ENCODE results near the gene SOS1. TPM values are rescaled to one million over a fixed set of nuclear protein-coding genes. Genes with fewer than 3 reads are reported as not detected.

The SOS1 gene
- polyA plus RNA-seq, 3 donors from 2014 or later: 3.6 to 12.8 (median 8.2) TPM

DNA sequence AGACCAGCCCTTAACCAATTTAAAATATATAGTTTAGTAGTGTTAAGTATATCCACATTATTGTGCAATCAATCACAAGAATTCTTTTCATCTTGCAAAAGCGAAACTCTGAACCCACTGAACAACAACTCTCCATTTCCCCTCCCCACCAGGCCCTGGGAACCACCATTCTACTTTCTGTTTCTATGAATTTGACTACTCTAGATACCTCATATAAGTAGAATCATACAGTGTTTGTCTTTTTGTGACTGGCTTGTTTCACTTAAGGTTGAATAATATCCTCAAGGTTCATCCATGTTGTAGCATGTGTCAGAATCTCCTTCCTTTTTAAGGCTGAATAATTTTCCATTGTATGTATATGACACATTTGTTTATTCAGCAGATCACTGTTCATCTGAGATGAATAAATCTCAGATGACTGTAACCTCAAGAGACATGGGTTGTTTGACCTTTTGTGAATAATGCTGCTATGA, 8.1 kb upstream of the SOS1 start:
- H3K4me3 Mint-ChIP-seq: peak overlapping the region; percentile 41 to 71 (median 59)
- no peaks in the 10 kb centered on the region for H3K9me3 Mint-ChIP-seq
- peaks cover 0 to 3% (median 0%) of the 10 kb centered on the region in 3 donors for H3K36me3 Mint-ChIP-seq
- peak overlapping the region; percentile 88 to 98 (median 92) for H3K27ac Mint-ChIP-seq
- DNase-seq: peak; percentile 74 to 77 (median 76)
- H3K27me3 Mint-ChIP-seq (ENCODE audit: low read depth in 3 of 3): peaks cover 4 to 6% (median 4%) of the 10 kb centered on the region in 3 donors
- H3K4me1 Mint-ChIP-seq: peaks cover 44 to 46% of the 10 kb centered on the region in 2 donors

DNA sequence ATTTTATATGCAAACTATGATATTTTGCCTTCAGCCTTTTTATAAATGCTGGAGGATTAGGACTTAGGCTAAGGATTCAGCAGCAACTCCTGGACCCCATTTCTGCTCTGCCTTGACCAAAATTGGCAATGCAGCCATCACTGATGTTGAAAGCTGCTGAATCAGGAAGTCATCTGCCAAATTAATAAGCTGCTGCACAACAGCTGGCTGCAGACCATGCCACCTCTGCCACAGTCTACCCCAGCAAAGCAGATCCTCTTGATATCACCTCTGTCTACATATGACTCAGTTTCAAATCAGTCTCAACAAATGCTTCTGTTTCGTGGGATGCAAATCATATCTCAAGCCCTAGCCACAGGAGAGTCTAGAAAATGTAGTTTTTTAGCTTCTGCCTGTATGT, 7.1 kb upstream of the SOS1 start:
- Mint-ChIP-seq H3K27ac (peak overlapping the region; percentile 88 to 98 (median 90)), H3K27me3 (ENCODE audit: low read depth in 3 of 3) (peaks cover 4 to 6% (median 5%) of the 10 kb centered on the region in 3 donors), H3K4me1 (peaks cover 53 to 56% of the 10 kb centered on the region in 2 donors), H3K4me3 (peak overlapping the region; percentile 57 to 67 (median 60)), H3K9me3 (no peaks in the 10 kb centered on the region), H3K36me3 (peaks cover 0 to 3% (median 0%) of the 10 kb centered on the region in 3 donors)
- peak; percentile 37 to 55 (median 40) for DNase-seq

DNA sequence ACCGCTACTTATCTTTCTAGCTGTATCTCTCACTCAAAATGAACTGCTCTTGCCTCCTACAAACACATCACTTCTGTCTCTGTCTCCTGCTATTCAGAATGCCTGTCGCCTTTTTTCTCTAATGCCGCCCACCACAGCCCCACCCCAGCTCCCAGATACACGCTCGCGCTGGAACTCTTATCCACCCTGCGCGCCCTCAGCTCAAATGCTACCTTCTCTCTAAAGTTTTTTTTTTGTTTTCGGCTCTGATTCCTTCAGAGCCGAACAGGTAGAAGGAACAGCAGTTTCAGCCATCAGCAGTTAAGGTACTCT, 3.9 kb upstream of the SOS1 start:
- Mint-ChIP-seq H3K4me1 (peaks cover 59 to 67% of the 10 kb centered on the region in 2 donors), H3K4me3 (peak overlapping the region; percentile 86 to 96 (median 94)), H3K27me3 (ENCODE audit: low read depth in 3 of 3) (peaks cover 8 to 16% (median 14%) of the 10 kb centered on the region in 3 donors), H3K27ac (peak overlapping the region; percentile 89 to 99 (median 95)), H3K36me3 (no peaks in the 10 kb centered on the region), H3K9me3 (no peaks in the 10 kb centered on the region)
- no peak for DNase-seq

DNA sequence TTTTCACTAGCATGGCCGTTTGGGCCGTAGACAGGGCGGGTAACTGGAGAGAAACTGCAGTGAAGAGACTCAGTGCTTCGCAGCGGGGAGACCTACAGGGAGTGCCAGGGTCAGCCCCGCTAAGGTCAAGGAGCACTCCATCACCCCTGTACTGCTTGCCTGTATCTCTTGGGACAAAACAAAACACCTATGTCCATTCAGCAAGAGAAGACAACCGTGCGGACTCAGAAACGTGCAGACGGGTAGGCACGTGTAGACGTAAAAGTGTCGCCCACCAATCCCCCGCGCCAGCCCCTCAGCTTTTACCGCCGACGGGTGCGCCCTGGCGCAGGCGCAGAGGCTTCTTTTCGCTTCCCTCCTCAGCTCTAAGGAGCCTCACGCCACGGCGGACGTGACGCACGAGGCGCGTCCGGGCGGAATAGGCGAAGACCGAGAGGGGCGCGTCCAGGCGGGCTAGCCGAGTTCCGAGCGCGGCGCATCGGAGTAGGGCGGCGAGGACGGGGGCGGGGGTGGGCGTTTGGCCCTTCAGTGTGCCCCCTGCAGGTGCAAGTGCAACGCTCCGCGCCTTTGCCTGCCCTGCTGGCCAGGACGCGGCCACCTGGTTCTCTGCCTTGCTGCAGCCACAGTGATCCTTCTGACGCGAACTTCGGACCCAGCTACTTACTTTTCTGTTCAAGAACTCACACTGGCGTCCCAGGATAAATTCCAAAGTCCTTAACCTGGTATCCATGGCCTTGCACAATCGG, 3.3 kb upstream of the SOS1 start:
- Mint-ChIP-seq H3K4me3 (peak overlapping the region; percentile 86 to 96 (median 94)), H3K4me1 (peaks cover 59 to 67% of the 10 kb centered on the region in 2 donors), H3K36me3 (no peaks in the 10 kb centered on the region), H3K27ac (peak overlapping the region; percentile 89 to 99 (median 95)), H3K27me3 (ENCODE audit: low read depth in 3 of 3) (peaks cover 8 to 18% (median 14%) of the 10 kb centered on the region in 3 donors), H3K9me3 (no peaks in the 10 kb centered on the region)
- peak; percentile 95 for DNase-seq

DNA sequence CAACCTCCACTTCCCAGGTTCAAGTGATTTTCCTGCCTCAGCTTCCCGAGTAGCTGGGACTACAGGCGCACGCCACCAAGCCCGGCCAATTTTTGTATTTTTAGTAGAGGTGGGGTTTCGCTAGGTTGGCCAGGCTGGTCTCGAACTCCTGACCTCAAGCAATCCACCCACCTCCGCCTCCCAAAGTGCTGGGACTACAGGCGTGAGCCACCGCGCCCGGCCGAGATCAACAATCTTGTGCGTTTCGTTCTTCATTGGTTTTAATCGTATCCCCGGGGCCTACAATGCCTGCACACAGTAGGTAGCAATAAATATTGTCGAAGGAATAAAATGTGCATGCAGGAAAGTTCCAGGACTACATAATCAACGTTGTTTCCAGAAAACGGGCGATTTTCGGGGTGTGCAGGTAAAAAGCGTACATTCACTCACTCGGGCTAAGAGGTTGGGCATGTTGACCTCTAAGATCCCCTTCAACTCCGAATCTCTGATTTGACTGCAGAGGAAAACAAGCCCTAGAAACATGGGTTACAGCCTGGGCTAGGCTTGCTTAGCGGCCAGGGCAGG, 2.7 kb upstream of the SOS1 start:
- peak overlapping the region; percentile 89 to 99 (median 95) for H3K27ac Mint-ChIP-seq
- peaks cover 8 to 18% (median 11%) of the 10 kb centered on the region in 3 donors for H3K27me3 Mint-ChIP-seq (ENCODE audit: low read depth in 3 of 3)
- H3K4me1 Mint-ChIP-seq: peaks cover 59 to 67% of the 10 kb centered on the region in 2 donors
- H3K4me3 Mint-ChIP-seq: peak overlapping the region; percentile 86 to 96 (median 94)
- H3K9me3 Mint-ChIP-seq: no peaks in the 10 kb centered on the region
- H3K36me3 Mint-ChIP-seq: no peaks in the 10 kb centered on the region
- no peak for DNase-seq

DNA sequence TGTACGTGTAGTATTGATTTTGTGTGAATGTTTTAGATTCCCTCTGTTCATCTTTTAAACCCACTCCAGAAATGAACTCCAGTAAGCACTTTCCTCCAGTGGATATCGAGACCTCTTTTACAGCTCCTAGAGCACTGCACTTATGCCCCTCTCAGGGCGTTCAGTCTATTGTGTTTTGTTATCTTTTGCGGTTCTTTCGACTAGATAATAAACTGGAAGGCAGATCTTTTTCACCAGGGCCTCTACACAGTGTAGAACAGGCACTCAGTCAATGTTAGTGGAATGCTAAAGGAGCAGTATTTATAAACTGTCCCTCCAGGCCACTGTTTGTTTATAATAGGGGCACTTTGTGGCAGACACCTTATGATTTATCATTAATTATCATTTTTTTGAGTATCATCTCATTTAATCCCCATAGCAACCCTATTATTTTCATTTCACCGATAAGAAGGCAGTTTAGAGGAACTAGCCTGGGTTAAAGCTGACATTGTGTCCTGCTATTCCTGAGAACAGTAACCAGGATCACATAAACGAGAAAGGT, 742 bp upstream of the SOS1 start:
- Mint-ChIP-seq H3K4me1 (peaks cover 60 to 68% of the 10 kb centered on the region in 2 donors), H3K27me3 (ENCODE audit: low read depth in 3 of 3) (peaks cover 4 to 18% (median 11%) of the 10 kb centered on the region in 3 donors), H3K9me3 (no peaks in the 10 kb centered on the region), H3K36me3 (no peaks in the 10 kb centered on the region), H3K4me3 (peak overlapping the region; percentile 92 to 95 (median 94)), H3K27ac (peak overlapping the region; percentile 91 to 97 (median 96))
- DNase-seq: no peak

DNA sequence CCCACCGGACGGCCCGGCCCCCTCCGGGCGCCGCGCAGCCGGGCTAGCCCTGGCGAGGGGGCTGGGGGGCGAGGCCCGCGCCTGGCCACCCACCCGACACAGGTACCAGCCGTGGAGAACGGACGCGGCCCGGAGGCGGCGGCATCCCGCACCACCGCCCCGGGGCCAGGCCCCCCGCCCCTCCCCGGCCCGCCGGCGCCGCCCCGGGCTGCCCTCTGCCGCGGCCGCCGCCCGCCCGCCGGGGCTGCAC, 405 bp downstream of the SOS1 start:
- H3K27me3 Mint-ChIP-seq (ENCODE audit: low read depth in 3 of 3): peaks cover 4 to 18% (median 11%) of the 10 kb centered on the region in 3 donors
- peak overlapping the region in 1 of 5 donors; percentile 97 for H3K4me3 Mint-ChIP-seq
- H3K27ac Mint-ChIP-seq: no peak overlapping the region
- H3K36me3 Mint-ChIP-seq: peaks cover 0 to 6% (median 3%) of the 10 kb centered on the region in 3 donors
- no peak for DNase-seq
- peaks cover 68 to 78% of the 10 kb centered on the region in 2 donors for H3K4me1 Mint-ChIP-seq
- H3K9me3 Mint-ChIP-seq: no peaks in the 10 kb centered on the region

DNA sequence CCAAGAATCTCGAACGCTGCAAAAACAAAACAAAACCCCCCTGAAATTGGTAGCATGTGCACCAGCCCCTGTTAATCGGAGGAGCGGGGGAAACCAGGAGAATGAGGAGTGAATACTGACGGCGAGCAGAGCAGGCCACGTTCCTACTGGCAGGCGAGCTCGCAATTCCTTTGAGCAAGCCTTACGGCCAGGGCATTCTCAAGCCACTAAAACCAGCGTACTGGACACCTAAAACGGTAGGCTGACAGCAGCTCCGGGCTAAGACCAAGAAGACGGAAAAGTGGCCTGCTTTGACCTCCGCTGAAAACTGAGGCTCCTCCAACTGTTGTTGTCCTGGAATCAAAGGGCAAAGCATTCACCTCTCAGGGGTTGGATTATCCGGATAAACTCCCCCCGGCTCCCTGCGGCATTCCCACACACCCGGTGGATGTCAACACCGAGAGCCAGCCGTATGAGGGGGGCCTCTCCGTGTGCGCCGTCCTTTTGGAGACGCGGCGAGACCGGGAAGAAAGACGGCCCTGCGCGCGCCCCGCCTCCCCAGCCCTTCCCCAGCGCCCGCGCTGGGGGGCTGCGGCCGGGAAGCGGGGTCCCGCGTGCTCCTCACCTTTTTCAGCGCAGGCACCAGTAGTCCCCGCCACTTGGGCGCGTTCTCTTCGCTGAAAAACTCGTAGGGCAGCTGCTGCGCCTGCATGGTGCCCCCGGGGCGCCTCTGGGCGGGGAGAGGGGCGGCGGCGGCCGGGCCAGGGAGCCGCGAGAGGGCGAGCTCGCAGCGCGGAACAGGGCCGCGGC, 925 bp downstream of the SOS1 start:
- no peaks in the 10 kb centered on the region for H3K9me3 Mint-ChIP-seq
- peak; percentile 59 to 65 (median 62) for DNase-seq
- peaks cover 4 to 18% (median 11%) of the 10 kb centered on the region in 3 donors for H3K27me3 Mint-ChIP-seq (ENCODE audit: low read depth in 3 of 3)
- peaks cover 67 to 78% of the 10 kb centered on the region in 2 donors for H3K4me1 Mint-ChIP-seq
- H3K4me3 Mint-ChIP-seq: peak overlapping the region; percentile 93 to 97 (median 94)
- H3K27ac Mint-ChIP-seq: peak overlapping the region; percentile 78 to 98 (median 94)
- H3K36me3 Mint-ChIP-seq: peaks cover 0 to 6% (median 3%) of the 10 kb centered on the region in 3 donors

DNA sequence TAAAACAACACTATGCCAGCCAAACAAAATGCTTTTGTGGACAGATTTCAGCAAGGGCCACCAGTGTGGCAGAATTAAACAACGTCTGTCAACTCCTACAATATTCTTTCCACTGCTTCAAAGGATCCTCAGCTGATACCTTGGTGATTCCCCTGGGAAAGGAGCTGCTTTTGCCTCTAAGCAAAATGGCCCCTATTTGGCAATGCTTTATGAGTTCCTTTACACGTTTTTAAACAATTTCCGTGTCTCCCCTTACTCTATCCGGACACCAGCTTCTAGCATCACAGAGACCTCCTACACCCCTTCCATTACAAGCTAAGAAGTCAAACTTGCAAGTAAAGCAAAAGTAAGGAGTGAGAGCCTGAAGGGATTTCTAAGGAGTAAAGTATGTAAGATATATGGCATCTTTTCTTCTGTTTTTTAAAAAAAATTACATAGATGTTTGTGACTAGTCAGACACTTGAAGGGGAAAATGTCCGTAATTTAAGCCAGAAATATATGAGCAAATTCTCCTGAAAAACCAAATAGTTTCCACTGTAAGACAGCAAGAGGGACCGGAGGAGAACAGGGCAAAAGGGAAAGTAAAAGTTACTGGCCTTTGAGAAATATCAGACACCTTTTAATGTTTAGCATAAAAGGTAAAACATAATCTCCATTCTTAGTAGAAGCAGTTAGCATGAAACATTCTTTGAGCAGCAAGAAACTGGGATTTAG, 1.9 kb downstream of the SOS1 start:
- peak overlapping the region; percentile 78 to 98 (median 94) for H3K27ac Mint-ChIP-seq
- H3K4me3 Mint-ChIP-seq: peak overlapping the region; percentile 93 to 97 (median 94)
- H3K4me1 Mint-ChIP-seq: peaks cover 61 to 75% of the 10 kb centered on the region in 2 donors
- peaks cover 4 to 15% (median 9%) of the 10 kb centered on the region in 3 donors for H3K27me3 Mint-ChIP-seq (ENCODE audit: low read depth in 3 of 3)
- H3K36me3 Mint-ChIP-seq: peaks cover 0 to 6% (median 3%) of the 10 kb centered on the region in 3 donors
- H3K9me3 Mint-ChIP-seq: no peaks in the 10 kb centered on the region
- DNase-seq: peak; percentile 12 to 23 (median 18)

DNA sequence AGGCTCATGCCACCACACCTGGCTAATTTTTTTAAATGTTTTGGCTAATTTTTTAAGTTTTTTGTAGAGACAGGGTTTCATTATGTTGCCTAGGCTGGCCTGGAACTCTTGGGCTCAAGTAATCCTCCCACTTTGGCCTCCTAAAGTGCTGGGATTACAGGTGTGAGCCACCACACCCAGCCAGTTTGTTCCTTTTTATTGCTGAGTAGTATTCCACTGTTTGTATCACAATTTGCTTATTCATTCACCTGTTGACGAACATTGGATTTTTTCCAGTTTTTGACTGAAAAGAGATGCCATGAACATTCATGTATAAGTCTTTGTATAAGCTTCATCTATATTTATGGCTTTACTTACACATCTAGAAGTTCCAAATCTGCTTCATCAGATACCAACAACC, 5.3 kb downstream of the SOS1 start:
- no peak for DNase-seq
- H3K4me1 Mint-ChIP-seq: peaks cover 63 to 79% of the 10 kb centered on the region in 2 donors
- no peaks in the 10 kb centered on the region for H3K9me3 Mint-ChIP-seq
- peak overlapping the region in 3 of 6 donors; percentile 8 to 31 (median 10) for H3K27ac Mint-ChIP-seq
- H3K27me3 Mint-ChIP-seq (ENCODE audit: low read depth in 3 of 3): peaks cover 0 to 5% (median 0%) of the 10 kb centered on the region in 3 donors
- no peak overlapping the region for H3K4me3 Mint-ChIP-seq
- H3K36me3 Mint-ChIP-seq: peaks cover 0 to 6% (median 3%) of the 10 kb centered on the region in 3 donors

DNA sequence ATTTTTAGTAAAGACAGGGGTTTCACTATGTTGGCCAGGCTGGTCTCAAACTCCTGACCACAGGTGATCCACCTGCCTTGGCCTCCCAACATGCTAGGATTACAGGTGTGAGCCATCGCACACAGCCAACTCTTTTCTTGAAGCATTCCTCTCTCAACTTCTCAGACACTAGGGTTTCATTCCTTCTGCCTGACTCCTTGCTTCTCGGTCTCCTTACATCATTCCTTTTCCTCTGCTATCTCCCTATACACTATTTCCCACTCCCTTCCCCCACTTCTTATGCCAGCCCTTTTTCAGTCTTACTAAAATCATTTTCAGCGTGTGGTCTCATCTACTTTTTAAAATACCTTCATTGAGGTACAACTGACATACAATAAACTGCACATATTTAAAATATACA, 6.1 kb downstream of the SOS1 start:
- peak overlapping the region in 5 of 6 donors; percentile 33 to 66 (median 44) for H3K27ac Mint-ChIP-seq
- DNase-seq: no peak
- no peaks in the 10 kb centered on the region for H3K9me3 Mint-ChIP-seq
- peaks cover 0 to 6% (median 3%) of the 10 kb centered on the region in 3 donors for H3K36me3 Mint-ChIP-seq
- peaks cover 67 to 86% of the 10 kb centered on the region in 2 donors for H3K4me1 Mint-ChIP-seq
- peaks cover 0 to 3% (median 0%) of the 10 kb centered on the region in 3 donors for H3K27me3 Mint-ChIP-seq (ENCODE audit: low read depth in 3 of 3)
- H3K4me3 Mint-ChIP-seq: peak overlapping the region in 1 of 5 donors; percentile 2

DNA sequence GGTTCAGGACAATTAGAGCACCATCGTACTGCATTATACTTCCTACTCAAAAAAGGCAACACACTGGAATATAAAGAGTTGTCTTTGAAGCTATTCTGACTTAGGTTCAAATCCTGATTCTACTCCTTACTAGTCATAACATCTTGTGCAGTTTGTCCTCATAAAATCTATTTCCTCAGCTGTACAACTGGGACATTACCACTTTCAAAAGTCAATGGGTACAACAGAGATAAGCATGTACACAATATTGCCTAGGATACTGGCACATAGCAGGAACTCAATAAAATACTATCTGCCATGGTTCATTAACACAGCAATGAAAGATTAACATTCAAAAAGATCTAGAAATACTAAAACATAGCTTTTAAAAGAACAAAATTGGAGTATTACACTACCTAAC, 11.3 kb downstream of the SOS1 start:
- Mint-ChIP-seq H3K4me1 (peaks cover 54 to 73% of the 10 kb centered on the region in 2 donors), H3K4me3 (no peak overlapping the region), H3K36me3 (peaks cover 0 to 3% (median 0%) of the 10 kb centered on the region in 3 donors), H3K27ac (peak overlapping the region in 5 of 6 donors; percentile 13 to 77 (median 61)), H3K27me3 (ENCODE audit: low read depth in 3 of 3) (no peaks in the 10 kb centered on the region), H3K9me3 (no peaks in the 10 kb centered on the region)
- no peak for DNase-seq

DNA sequence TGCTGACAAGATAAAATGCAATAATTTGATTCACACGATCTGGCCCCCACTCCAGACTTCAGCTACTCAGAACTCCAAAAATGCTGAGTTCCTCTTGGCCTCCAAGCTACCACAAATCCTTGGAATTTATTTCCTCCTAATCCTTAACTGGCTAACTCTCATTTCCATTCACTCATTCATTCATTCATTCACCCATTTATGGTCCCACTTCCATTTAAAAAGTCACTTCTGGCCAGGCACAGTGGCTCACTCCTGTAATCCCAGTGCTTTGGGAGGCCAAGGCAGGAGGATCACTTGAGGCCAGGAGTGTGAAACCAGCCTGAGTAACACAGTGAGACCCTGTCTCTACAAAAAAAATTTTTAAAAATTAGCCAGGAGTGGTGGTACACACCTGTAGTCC, 12.5 kb downstream of the SOS1 start:
- no peak for DNase-seq
- Mint-ChIP-seq H3K27ac (peak overlapping the region in 5 of 6 donors; percentile 20 to 73 (median 33)), H3K4me3 (peak overlapping the region in 2 of 5 donors; percentile 5 to 20), H3K36me3 (peaks cover 0 to 3% (median 0%) of the 10 kb centered on the region in 3 donors), H3K27me3 (ENCODE audit: low read depth in 3 of 3) (no peaks in the 10 kb centered on the region), H3K9me3 (no peaks in the 10 kb centered on the region), H3K4me1 (peaks cover 51 to 76% of the 10 kb centered on the region in 2 donors)

Measured in immature natural killer cell (primary cell).